Activated CD4-positive, alpha-beta memory T cell treated with anti-CD3 and anti-CD28 coated beads, Interleukin-2, amount 10 ng/mL, durations not matched to agents 7 days and 5 days (primary cell): ENCODE data around the gene PLOD2. TPM values are rescaled to one million over a fixed set of nuclear protein-coding genes. Genes with fewer than 3 reads are reported as not detected.

Experiments
- CTCF ChIA-PET: fragments of 350-600 bp; sonication (Branson Sonifier 250); formaldehyde crosslinking; loops from one replicate; lab custom pipeline; 2021; ENCODE audit warnings: antibody characterized with exemption, inconsistent platforms; lab: Charles Lee
- POLR2A ChIA-PET: fragments of 350-600 bp; sonication (Branson Sonifier 250); formaldehyde crosslinking; loops from one replicate; lab custom pipeline; 2021; ENCODE audit warnings: antibody characterized with exemption; lab: Charles Lee
- DNase-seq: peaks from one replicate; pipeline ENCODE4 v3.0.0-alpha.2; 2020
- H3K27ac Mint-ChIP-seq: one replicate; pipeline ENCODE4 v1.8.0; 2021; ENCODE audit warnings: mild to moderate bottlenecking, mixed read lengths
- H3K27me3 Mint-ChIP-seq: one replicate; pipeline ENCODE4 v1.8.0; 2021; ENCODE audit warnings: mixed read lengths
- H3K36me3 Mint-ChIP-seq: one replicate; pipeline ENCODE4 v1.8.0; 2021; ENCODE audit warnings: low read depth, mixed read lengths
- H3K4me1 Mint-ChIP-seq: one replicate; pipeline ENCODE4 v1.8.0; 2021; ENCODE audit warnings: mixed read lengths
- H3K4me3 Mint-ChIP-seq: one replicate; pipeline ENCODE4 v1.8.0; 2021; ENCODE audit warnings: mild to moderate bottlenecking, mixed read lengths
- H3K9me3 Mint-ChIP-seq: one replicate; pipeline ENCODE4 v1.8.0; 2021; ENCODE audit warnings: mixed read lengths
- total RNA-seq, 2 experiments: library from RNA; stranded (reverse); gene quantifications; one replicate each; pipeline ENCODE4 v1.2.3, GENCODE V29; 2021

PLOD2 gene
- total RNA-seq, 2 experiments from 2014 or later, result 0.53 to 1.1 TPM

DNA sequence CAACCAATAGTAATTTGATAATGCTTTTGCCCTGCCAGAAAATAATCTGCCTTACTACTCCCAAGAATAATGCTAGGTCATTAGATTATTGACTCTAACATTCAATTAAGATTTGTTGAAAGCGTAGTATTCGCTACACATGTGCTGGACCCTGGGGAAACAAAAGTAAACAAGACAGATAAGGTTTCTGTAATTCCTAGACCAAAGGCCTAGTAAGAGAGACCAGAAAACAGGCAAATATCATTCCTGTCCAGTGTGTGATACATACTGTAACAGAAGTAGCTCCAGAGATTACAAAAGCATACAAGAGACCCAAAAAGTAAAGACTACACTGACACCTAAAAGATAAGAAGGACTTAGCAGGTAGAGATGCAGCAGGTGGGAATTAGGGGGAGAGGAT, 60.8 kb downstream of the PLOD2 start:
- Mint-ChIP-seq H3K27me3 (no peaks in the 10 kb centered on the region), H3K9me3 (no peaks in the 10 kb centered on the region), H3K36me3 (no peaks in the 10 kb centered on the region), H3K4me1 (no peaks in the 10 kb centered on the region), H3K27ac (no peak overlapping the region), H3K4me3 (no peak overlapping the region)
- POLR2A ChIA-PET, result no interaction called here
- CTCF ChIA-PET, result no interaction called here
- no peak for DNase-seq

DNA sequence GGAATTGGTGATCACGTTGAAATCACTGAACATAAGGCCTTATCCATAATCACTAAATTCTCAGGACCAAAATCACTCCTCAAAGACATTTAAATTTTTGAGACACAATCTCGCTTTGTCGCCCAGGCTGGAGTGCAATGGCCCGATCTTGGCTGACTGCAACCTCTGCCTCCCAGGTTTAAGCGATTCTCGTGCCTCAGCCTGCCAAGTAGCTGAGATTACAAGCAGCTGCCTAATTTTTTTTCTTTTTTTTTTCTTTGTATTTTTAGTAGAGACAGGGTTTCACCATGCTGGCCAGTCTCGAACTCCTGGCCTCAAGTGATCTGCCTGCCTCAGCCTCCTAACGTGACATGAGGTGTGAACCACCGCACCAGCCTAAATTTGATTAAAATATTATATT, 61.7 kb downstream of the PLOD2 start:
- Mint-ChIP-seq H3K4me3 (no peak overlapping the region), H3K4me1 (no peaks in the 10 kb centered on the region), H3K27me3 (no peaks in the 10 kb centered on the region), H3K27ac (no peak overlapping the region), H3K36me3 (no peaks in the 10 kb centered on the region), H3K9me3 (no peaks in the 10 kb centered on the region)
- POLR2A ChIA-PET, result no interaction called here
- CTCF ChIA-PET, result no interaction called here
- no peak for DNase-seq

DNA sequence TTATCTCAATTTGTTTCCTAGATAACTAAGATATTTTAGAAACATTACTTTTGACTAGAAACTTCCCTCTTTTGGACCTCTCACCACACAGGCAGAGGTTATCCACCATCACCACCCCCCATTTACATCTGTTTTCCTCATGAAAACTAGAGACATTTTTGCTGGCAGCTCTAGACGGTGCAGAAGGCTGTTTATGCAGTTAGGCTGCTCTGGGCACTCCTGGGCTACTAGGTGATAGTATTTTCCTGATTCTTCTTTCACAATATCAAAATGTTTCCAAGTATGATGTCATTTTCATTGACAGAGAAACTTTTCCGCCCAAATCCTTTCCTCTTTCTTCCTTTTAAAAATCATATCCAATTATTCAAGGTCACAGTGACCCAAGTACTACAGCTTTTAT, 67.1 kb downstream of the PLOD2 start:
- H3K27me3 Mint-ChIP-seq, result no peaks in the 10 kb centered on the region
- no peak overlapping the region for H3K27ac Mint-ChIP-seq
- H3K36me3 Mint-ChIP-seq, result no peaks in the 10 kb centered on the region
- H3K9me3 Mint-ChIP-seq, result no peaks in the 10 kb centered on the region
- H3K4me3 Mint-ChIP-seq, result no peak overlapping the region
- DNase-seq, result no peak
- no peaks in the 10 kb centered on the region for H3K4me1 Mint-ChIP-seq
- POLR2A ChIA-PET, result no interaction called here
- CTCF ChIA-PET, result no interaction called here

DNA sequence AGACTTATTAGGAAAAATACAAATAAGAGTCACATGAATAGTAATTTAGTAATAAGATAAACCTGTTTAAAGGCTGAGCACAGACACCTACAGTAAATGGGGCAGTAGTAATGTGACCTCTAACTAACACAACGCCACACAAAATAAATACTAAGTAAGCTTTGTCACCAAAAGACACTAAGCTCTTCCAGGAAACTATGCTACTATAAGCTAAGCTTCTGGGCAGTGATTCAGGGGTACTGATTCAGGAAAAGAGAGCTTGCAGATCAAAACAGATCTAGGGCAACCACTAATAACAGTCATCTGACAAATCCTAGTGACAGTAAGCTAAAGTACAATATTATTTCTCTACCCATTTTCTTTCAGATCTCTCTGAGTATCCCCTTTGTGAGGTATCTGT, 68.8 kb downstream of the PLOD2 start:
- Mint-ChIP-seq H3K9me3 (no peaks in the 10 kb centered on the region), H3K27ac (no peak overlapping the region), H3K27me3 (no peaks in the 10 kb centered on the region), H3K4me1 (no peaks in the 10 kb centered on the region), H3K4me3 (no peak overlapping the region), H3K36me3 (no peaks in the 10 kb centered on the region)
- DNase-seq, result no peak
- POLR2A ChIA-PET, result no interaction called here
- CTCF ChIA-PET, result no interaction called here

DNA sequence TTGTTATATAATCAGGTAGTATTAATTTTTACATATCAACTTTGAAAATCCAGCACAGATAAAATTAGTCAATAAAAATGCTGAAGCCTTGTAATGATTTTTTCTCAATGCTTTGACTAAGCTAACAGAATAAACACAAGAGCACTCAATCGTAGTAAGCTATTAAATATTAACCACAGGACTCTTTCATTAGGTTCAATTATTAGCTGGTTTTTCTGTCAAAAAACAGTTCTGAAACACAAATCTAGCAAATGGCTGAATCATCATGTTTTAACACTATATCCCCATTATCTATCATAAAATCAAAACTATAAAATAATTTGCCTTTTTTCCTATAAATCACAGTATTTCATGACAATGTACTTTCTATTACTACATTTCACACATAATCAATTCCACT, 69.6 kb downstream of the PLOD2 start:
- no peak for DNase-seq
- Mint-ChIP-seq H3K9me3 (no peaks in the 10 kb centered on the region), H3K4me3 (no peak overlapping the region), H3K27ac (no peak overlapping the region), H3K27me3 (no peaks in the 10 kb centered on the region), H3K36me3 (no peaks in the 10 kb centered on the region), H3K4me1 (no peaks in the 10 kb centered on the region)
- ChIA-PET CTCF (no interaction called here), POLR2A (no interaction called here)

DNA sequence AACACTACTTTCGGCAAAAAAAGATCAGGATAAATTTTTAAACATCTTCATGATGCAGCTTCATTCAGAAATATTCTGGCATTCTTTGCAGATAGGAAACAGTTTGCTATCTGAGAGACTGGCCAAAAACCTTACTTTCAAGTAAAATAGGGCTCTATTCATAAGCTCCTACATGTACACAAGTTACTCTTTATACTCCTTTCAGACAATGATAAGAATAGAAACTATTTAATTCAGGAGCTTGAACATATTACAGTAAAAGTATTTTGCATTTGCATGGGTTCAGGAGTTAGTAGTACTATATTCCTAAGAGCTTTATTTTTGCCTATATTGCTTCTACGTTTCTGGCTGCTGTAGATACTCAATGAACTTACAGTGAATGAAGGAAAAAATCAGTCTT, 70.5 kb downstream of the PLOD2 start:
- Mint-ChIP-seq H3K4me1 (no peaks in the 10 kb centered on the region), H3K27me3 (no peaks in the 10 kb centered on the region), H3K27ac (no peak overlapping the region), H3K9me3 (no peaks in the 10 kb centered on the region), H3K36me3 (no peaks in the 10 kb centered on the region), H3K4me3 (no peak overlapping the region)
- POLR2A ChIA-PET, result no interaction called here
- no peak for DNase-seq
- CTCF ChIA-PET, result no interaction called here

DNA sequence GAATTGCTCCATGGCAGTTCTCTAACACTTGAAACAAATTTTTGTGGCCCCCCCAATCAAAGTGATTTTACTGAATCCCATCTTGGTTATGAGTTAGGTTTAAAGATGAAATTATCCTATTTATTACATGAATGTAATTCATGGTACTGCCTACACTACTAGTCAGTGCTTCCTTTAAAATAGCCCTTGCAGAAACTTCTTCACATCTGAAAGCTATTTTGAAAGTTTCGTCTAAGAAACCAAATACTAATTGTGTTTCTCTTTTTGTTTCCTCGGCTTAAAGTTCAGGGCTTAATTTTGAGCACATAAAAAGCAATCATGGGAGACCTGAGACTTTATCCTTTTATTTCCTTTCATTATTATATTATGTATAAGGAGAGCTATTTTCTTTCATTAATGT, 72.1 kb downstream of the PLOD2 start:
- Mint-ChIP-seq H3K4me3 (no peak overlapping the region), H3K36me3 (no peaks in the 10 kb centered on the region), H3K27me3 (no peaks in the 10 kb centered on the region), H3K9me3 (no peaks in the 10 kb centered on the region), H3K4me1 (no peaks in the 10 kb centered on the region), H3K27ac (no peak overlapping the region)
- POLR2A ChIA-PET, result no interaction called here
- CTCF ChIA-PET, result no interaction called here
- DNase-seq, result no peak

DNA sequence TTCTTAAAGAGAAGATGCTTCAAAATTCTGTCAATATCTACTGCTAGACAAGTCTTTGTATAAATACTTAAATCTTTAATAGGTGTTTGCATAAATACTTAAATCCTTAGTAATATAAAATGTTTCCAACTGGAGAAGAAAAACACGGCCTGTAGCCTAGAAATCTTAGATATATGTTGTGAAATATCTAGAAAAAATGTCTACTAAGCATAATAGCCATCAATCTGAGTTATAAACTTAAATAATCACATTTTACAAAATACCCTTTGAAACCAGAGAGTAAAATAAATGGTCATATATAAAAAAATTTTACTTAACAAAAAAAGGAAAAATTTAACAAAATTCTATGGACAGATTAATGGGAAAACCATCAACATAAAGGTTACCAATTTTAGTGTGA, 73.9 kb downstream of the PLOD2 start:
- ChIA-PET CTCF (no interaction called here), POLR2A (no interaction called here)
- no peak overlapping the region for H3K27ac Mint-ChIP-seq
- no peaks in the 10 kb centered on the region for H3K36me3 Mint-ChIP-seq
- no peaks in the 10 kb centered on the region for H3K9me3 Mint-ChIP-seq
- no peaks in the 10 kb centered on the region for H3K27me3 Mint-ChIP-seq
- no peak overlapping the region for H3K4me3 Mint-ChIP-seq
- H3K4me1 Mint-ChIP-seq, result no peaks in the 10 kb centered on the region
- DNase-seq, result no peak

DNA sequence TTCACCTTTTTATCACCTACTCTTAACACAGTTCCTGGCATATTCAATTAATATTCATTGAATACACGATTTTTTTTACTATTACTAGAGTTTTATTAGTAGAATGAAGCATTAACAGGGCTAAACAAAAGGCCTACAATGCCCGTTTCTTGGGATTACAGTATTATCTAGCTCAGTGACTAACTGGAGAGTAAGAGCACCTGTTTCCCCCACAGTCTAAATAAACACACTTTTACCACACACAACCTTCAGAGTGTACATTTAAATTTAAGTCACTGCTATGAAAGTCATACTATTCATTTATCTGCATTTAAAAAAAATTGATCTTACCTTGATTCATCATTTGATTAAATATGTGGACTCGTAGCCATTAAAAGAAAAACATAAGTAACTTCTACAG, 74.8 kb downstream of the PLOD2 start:
- DNase-seq, result no peak
- H3K9me3 Mint-ChIP-seq, result no peaks in the 10 kb centered on the region
- no peaks in the 10 kb centered on the region for H3K27me3 Mint-ChIP-seq
- POLR2A ChIA-PET, result no interaction called here
- no peaks in the 10 kb centered on the region for H3K36me3 Mint-ChIP-seq
- CTCF ChIA-PET, result no interaction called here
- H3K4me3 Mint-ChIP-seq, result no peak overlapping the region
- no peak overlapping the region for H3K27ac Mint-ChIP-seq
- H3K4me1 Mint-ChIP-seq, result no peaks in the 10 kb centered on the region

DNA sequence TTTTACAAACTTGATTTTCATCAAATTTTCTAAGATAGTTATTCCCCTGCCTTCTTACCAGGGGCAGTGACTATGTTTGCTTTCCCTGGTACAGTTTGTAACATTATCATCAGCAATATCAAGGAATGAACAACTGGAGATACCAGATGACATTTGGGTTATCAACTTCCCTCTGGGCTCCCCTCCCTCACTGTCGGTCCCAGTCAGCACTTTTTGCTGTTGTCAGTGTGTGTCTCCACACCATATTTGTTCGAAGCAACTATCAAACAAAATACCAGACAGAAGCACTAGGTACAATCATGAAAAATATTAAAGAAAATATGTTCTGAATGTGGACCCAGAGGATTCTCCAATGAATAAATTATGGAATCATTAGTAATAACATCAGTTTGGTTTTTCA, 75.3 kb downstream of the PLOD2 start:
- Mint-ChIP-seq H3K27me3 (no peaks in the 10 kb centered on the region), H3K9me3 (no peaks in the 10 kb centered on the region), H3K27ac (no peak overlapping the region), H3K4me3 (no peak overlapping the region), H3K4me1 (no peaks in the 10 kb centered on the region), H3K36me3 (no peaks in the 10 kb centered on the region)
- CTCF ChIA-PET, result no interaction called here
- no peak for DNase-seq
- POLR2A ChIA-PET, result no interaction called here

DNA sequence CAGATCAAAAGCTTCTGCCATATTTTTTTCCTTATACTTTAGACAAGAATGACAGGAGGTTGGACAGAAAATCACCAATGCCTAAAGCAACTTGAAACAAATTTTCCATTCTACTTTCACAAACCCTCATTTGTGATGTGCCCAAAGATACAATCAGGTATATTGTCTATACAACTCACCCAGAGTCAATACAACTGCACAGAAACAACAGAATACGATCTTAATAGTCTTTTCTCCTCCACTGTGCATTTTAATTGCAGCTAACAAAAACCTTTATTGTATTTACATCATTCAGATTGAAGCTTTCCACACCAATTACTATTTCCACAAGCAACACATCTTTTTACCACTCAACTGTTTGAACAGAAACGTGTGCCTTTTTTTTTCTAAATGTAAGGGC, 80.4 kb downstream of the PLOD2 start:
- H3K27ac Mint-ChIP-seq, result no peak overlapping the region
- POLR2A ChIA-PET, result no interaction called here
- DNase-seq, result no peak
- H3K4me1 Mint-ChIP-seq, result no peaks in the 10 kb centered on the region
- no peak overlapping the region for H3K4me3 Mint-ChIP-seq
- no peaks in the 10 kb centered on the region for H3K27me3 Mint-ChIP-seq
- no peaks in the 10 kb centered on the region for H3K36me3 Mint-ChIP-seq
- CTCF ChIA-PET, result interaction anchor here (1.2 kb wide), 1 partner anchor 108 kb away, joined by 3 read pairs; no protein-coding TSS in a partner anchor
- no peaks in the 10 kb centered on the region for H3K9me3 Mint-ChIP-seq

DNA sequence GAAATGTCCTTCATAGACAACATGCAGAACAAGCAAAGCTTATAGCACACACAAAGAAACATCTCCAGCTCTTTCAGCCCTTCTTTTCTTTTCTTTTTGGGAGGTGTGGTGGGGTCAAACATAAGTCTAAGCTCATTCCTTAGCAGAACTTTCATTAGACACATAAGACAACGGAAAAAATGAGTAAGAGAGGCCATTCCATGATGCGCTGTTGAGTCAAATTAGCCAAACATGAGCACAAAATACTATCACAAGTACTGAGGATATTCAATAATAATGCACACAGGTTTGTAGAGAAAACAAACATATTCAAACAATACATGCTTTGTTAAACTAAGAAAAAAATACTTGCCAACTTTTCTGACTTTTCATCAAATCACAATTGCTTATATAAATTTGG, 83.0 kb downstream of the PLOD2 start:
- CTCF ChIA-PET, result no interaction called here
- H3K36me3 Mint-ChIP-seq, result no peaks in the 10 kb centered on the region
- no peak overlapping the region for H3K4me3 Mint-ChIP-seq
- H3K9me3 Mint-ChIP-seq, result no peaks in the 10 kb centered on the region
- no peak for DNase-seq
- H3K4me1 Mint-ChIP-seq, result no peaks in the 10 kb centered on the region
- H3K27me3 Mint-ChIP-seq, result no peaks in the 10 kb centered on the region
- POLR2A ChIA-PET, result no interaction called here
- no peak overlapping the region for H3K27ac Mint-ChIP-seq

DNA sequence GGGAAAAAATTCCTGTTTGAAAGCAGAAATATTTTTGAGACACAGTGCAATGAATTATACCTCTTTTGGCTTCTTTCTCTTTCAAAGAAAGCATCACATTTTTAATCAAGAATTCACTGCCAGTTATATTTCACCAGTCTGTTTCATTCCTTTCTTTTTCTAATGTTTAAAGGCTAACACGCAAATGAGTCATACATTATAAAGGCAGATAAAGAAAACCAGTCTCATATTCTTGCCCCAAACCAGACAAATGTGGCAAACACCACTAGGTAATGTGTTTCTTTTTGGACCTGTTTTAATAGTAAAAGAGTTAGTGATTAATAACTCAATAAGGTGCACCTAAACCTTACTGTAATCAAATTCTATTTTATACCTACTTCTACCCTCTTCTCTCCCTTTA, 83.8 kb downstream of the PLOD2 start:
- H3K36me3 Mint-ChIP-seq, result no peaks in the 10 kb centered on the region
- DNase-seq, result no peak
- H3K27ac Mint-ChIP-seq, result no peak overlapping the region
- no peak overlapping the region for H3K4me3 Mint-ChIP-seq
- H3K27me3 Mint-ChIP-seq, result no peaks in the 10 kb centered on the region
- H3K4me1 Mint-ChIP-seq, result no peaks in the 10 kb centered on the region
- H3K9me3 Mint-ChIP-seq, result no peaks in the 10 kb centered on the region
- POLR2A ChIA-PET, result no interaction called here
- CTCF ChIA-PET, result no interaction called here

DNA sequence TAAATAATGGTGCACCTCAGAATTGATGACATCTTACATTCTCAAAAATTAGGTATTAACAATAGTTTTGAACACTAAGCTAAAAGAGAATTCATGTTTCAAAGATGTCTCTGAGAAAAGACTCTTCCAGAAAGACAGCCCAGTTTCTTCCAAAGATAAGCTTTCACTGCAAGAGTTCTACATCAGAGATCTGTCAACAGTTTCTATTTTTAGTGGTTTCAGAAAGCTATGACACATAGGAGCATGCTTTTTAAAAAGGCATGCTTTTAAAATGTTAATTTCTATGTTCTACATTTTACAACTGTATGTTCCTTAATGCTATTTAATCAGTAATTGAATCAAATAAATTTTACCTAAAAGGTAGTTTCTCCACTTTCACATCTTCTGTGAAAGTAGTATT, 88.2 kb downstream of the PLOD2 start:
- H3K9me3 Mint-ChIP-seq, result no peaks in the 10 kb centered on the region
- no peaks in the 10 kb centered on the region for H3K36me3 Mint-ChIP-seq
- no peak overlapping the region for H3K27ac Mint-ChIP-seq
- POLR2A ChIA-PET, result no interaction called here
- H3K4me3 Mint-ChIP-seq, result no peak overlapping the region
- CTCF ChIA-PET, result no interaction called here
- no peaks in the 10 kb centered on the region for H3K27me3 Mint-ChIP-seq
- no peak for DNase-seq
- no peaks in the 10 kb centered on the region for H3K4me1 Mint-ChIP-seq

DNA sequence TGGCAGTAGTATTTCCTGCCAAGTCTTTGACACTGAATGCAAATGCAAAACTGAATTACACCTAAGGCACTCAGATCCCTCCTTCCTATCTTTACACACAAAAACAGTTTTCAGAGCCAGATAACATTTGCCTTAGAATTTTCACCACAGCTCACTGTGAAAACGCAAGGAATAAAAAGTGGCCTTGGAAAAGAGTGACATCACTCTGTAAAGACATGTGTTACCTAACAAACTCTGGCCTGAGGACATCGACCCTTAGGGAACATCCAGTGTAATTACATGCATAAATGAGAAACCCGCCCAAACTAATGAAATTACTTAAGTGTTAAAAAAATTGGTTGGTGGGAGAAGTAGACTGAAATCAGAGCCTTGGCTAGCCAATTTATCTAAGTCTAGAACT, 88.9 kb downstream of the PLOD2 start:
- H3K27me3 Mint-ChIP-seq, result no peaks in the 10 kb centered on the region
- H3K4me3 Mint-ChIP-seq, result no peak overlapping the region
- no peak overlapping the region for H3K27ac Mint-ChIP-seq
- H3K9me3 Mint-ChIP-seq, result no peaks in the 10 kb centered on the region
- H3K36me3 Mint-ChIP-seq, result no peaks in the 10 kb centered on the region
- no peaks in the 10 kb centered on the region for H3K4me1 Mint-ChIP-seq
- POLR2A ChIA-PET, result no interaction called here
- no peak for DNase-seq
- CTCF ChIA-PET, result no interaction called here
